HepG2 (cell line): ENCODE measurements around the gene ZNF148. TPM values are rescaled to one million over a fixed set of nuclear protein-coding genes. Genes with fewer than 3 reads are reported as not detected.

Experiments
- ATAC-seq: fragments of 200-7000 bp; cut with Tn5 transposase; 3 replicates; pipeline ENCODE4 v1.9.1; 2020; ENCODE audit warnings: mild to moderate bottlenecking, moderate library complexity
- BruUV-seq: library from RNA; stranded (reverse); fragments of 400-500 nt; replicated peaks from 2 replicates; lab custom pipeline; 2021; lab: Mats Ljungman, UMichigan
- CTCF ChIA-PET: fragments of 300-600 bp; formaldehyde crosslinking; extraction: SDS; loops from one replicate; lab custom pipeline; 2021; ENCODE audit warnings: low total read pairs, inconsistent platforms, low intra/inter-chr PET ratio; lab: Yijun Ruan, JAX
- POLR2A ChIA-PET: fragments of 350-600 bp; sonication (Branson Sonifier 250); formaldehyde crosslinking; loops from one replicate; lab custom pipeline; 2020; ENCODE audit warnings: antibody characterized with exemption, inconsistent platforms; lab: Yijun Ruan, JAX
- DNase-seq: peaks from one replicate; pipeline ENCODE4 v3.0.0-alpha.2; 2015; ENCODE audit warnings: low spot score
- FAIRE-seq: peaks from 3 replicates; lab custom pipeline; 2011; peaks lifted over from hg19 to GRCh38; lab: Jason Lieb, UNC
- H2AFZ ChIP-seq: one replicate; pipeline ENCODE4 v1.6.1; 2011; ENCODE audit warnings: low read length, inconsistent platforms
- H3K27ac ChIP-seq: fragments of 300-600 bp; 3 replicates; pipeline ENCODE4 v1.8.0; 2011; ENCODE audit warnings: mixed run types, mild to moderate bottlenecking, mixed read lengths, low read length, inconsistent platforms; ENCODE audit not compliant: insufficient read depth; ENCODE audit errors: extremely low read length
- H3K27me3 ChIP-seq, 2 experiments: fragments of 200-600 bp in 1 of 2; 2 replicates in 1 of 2; 3 replicates in 1 of 2; pipeline versions ENCODE4 v1.6.0 to v1.8.0; 2011; ENCODE audit warnings: low read length in 2 of 2, mild to moderate bottlenecking in 2 of 2, moderate library complexity in 2 of 2, inconsistent platforms in 1 of 2; ENCODE audit not compliant: insufficient read depth in 2 of 2, control insufficient read depth in 1 of 2
- H3K36me3 ChIP-seq, 2 experiments: fragments of 200-600 bp in 1 of 2; replicated peaks in 1 of 2; 2 replicates in 1 of 2; 3 replicates in 1 of 2; pipeline versions ENCODE4 v1.5.1 to v1.8.0; 2011; ENCODE audit warnings: low read length in 2 of 2, inconsistent platforms in 1 of 2; ENCODE audit not compliant: insufficient read depth in 2 of 2, control insufficient read depth in 1 of 2
- H3K4me1 ChIP-seq: 2 replicates; pipeline ENCODE4 v1.5.1; 2012; ENCODE audit warnings: low read length, inconsistent platforms; ENCODE audit not compliant: insufficient read depth
- H3K4me2 ChIP-seq: 2 replicates; pipeline ENCODE4 v1.6.0; 2011; ENCODE audit warnings: low read depth, low read length, inconsistent platforms
- H3K4me3 ChIP-seq, 3 experiments: fragments of 200-600 bp in 1 of 3; sonication (generic), shearing (Covaris generic) in 1 of 3; replicated peaks in 1 of 3; 2 replicates each; pipeline ENCODE4 v1.5.1; 2011 to 2016; ENCODE audit warnings: low read length in 3 of 3, inconsistent platforms in 2 of 3, low read depth in 2 of 3, mild to moderate bottlenecking in 2 of 3, control low read depth in 1 of 3, mixed read lengths in 1 of 3; ENCODE audit not compliant: insufficient read depth in 1 of 3
- H3K79me2 ChIP-seq: one replicate; pipeline ENCODE4 v1.6.1; 2011; ENCODE audit warnings: low read length, inconsistent platforms; ENCODE audit not compliant: insufficient read depth
- H3K9ac ChIP-seq: 2 replicates; pipeline ENCODE4 v1.6.0; 2011; ENCODE audit warnings: mild to moderate bottlenecking, low read depth, low read length, inconsistent platforms; ENCODE audit not compliant: insufficient read depth
- H3K9me3 ChIP-seq: 2 replicates; pipeline ENCODE4 v1.5.1; 2012; ENCODE audit warnings: mild to moderate bottlenecking, low read length
- H4K20me1 ChIP-seq: 2 replicates; pipeline ENCODE4 v1.6.0; 2011; ENCODE audit warnings: inconsistent platforms, mild to moderate bottlenecking, low read length, moderate library complexity; ENCODE audit not compliant: insufficient read depth
- ATM ChIP-seq: fragments of 450-650 bp; IDR thresholded peaks from 2 replicates; pipeline ENCODE4 v1.7.1; 2017; ENCODE audit warnings: mild to moderate bottlenecking, borderline replicate concordance
- CHD4 ChIP-seq: fragments of 200-600 bp; sonication (generic); IDR thresholded peaks from 2 replicates; pipeline ENCODE4 v1.7.0; 2017; ENCODE audit warnings: mild to moderate bottlenecking, low read length, borderline replicate concordance
- FOXP1 ChIP-seq, 2 experiments: fragments of 450-650 bp in 1 of 2; IDR thresholded peaks; 2 replicates each; pipeline ENCODE4 v1.6.1; 2017 to 2018; ENCODE audit warnings: antibody characterized with exemption in 1 of 2
- HIC2 ChIP-seq: sonication (generic); formaldehyde crosslinking; IDR thresholded peaks from 2 replicates; pipeline ENCODE4 v1.9.0; 2022; ENCODE audit warnings: low read depth, missing genetic modification reagents
- KAT8 ChIP-seq: IDR thresholded peaks from 2 replicates; pipeline ENCODE4 v1.6.1; 2016; ENCODE audit warnings: missing genetic modification reagents, missing compliant biosample characterization
- KIAA2018 ChIP-seq: sonication (generic); formaldehyde crosslinking; IDR thresholded peaks from 2 replicates; pipeline ENCODE4 v1.5.0; 2020; ENCODE audit warnings: mild to moderate bottlenecking, missing genetic modification reagents, borderline replicate concordance
- NR2F6 ChIP-seq, 2 experiments: IDR thresholded peaks; 2 replicates each; pipeline ENCODE4 v1.6.1; 2016; ENCODE audit warnings: antibody characterized with exemption in 1 of 2, mild to moderate bottlenecking in 1 of 2
- SMAD3 ChIP-seq: sonication (generic); formaldehyde crosslinking; IDR thresholded peaks from 2 replicates; pipeline ENCODE4 v1.4.0; 2020; ENCODE audit warnings: missing genetic modification reagents
- TAF1 ChIP-seq: sonication (generic); formaldehyde crosslinking; IDR thresholded peaks from 2 replicates; pipeline ENCODE4 v1.4.0; 2020; ENCODE audit warnings: missing genetic modification reagents
- ZFP1 ChIP-seq: IDR thresholded peaks from 2 replicates; pipeline ENCODE4 v1.6.1; 2016
- ZNF274 ChIP-seq: sonication (generic); formaldehyde crosslinking; IDR thresholded peaks from 2 replicates; pipeline ENCODE4 v1.5.1; 2020; ENCODE audit warnings: mild to moderate bottlenecking, missing genetic modification reagents
- ZNF292 ChIP-seq: sonication (generic); formaldehyde crosslinking; IDR thresholded peaks from 2 replicates; pipeline ENCODE4 v1.8.1; 2022; ENCODE audit warnings: mild to moderate bottlenecking, low read depth, missing genetic modification reagents, borderline replicate concordance
- ZNF780A ChIP-seq: sonication (generic); formaldehyde crosslinking; IDR thresholded peaks from 2 replicates; pipeline ENCODE4 v1.8.0; 2022; ENCODE audit warnings: mild to moderate bottlenecking, missing genetic modification reagents, moderate library complexity
- WGBS: methylation state at CpG from one replicate; pipeline ENCODE4 v1.1.6; 2017; ENCODE audit warnings: low lambda C conversion rate; 5-methylcytosine and 5-hydroxymethylcytosine counted together
- in situ Hi-C: cut with HindIII; loops from 2 replicates; pipeline ENCODE4 v1.10.0; 2017; ENCODE audit warnings: low pct_unique_long_range_greater_than_20kb; ENCODE audit not compliant: extremely low pct_ligation_motif_present
- intact Hi-C: fragments of 100-400 bp; cut with micrococcal nuclease; formaldehyde crosslinking; loops from one replicate; pipeline ENCODE4 v1.10.0; 2022; ENCODE audit not compliant: unreplicated experiment
- polyA plus RNA-seq, 8 experiments: library from polyadenylated mRNA; depleted of rRNA in 3 of 8; stranded (reverse) in 7 of 8; unstranded in 1 of 8; fragments of >200 nt; fragmentation: Illumina TruSeq in 4 of 8; extraction: Trizol in 4 of 8; gene quantifications; 2 replicates each; pipeline versions ENCODE4 v1.2.1 to v1.2.3, GENCODE V29; 2011 to 2016; ENCODE audit warnings: low read depth in 4 of 8, missing spikeins in 1 of 8, mixed read lengths in 1 of 8; ENCODE audit not compliant: insufficient read depth in 1 of 8
- total RNA-seq, 5 experiments: library from RNA; depleted of rRNA; stranded (reverse); fragments of >200 nt; fragmentation: Illumina TruSeq; extraction: Trizol; gene quantifications; 2 replicates each; pipeline ENCODE4 v1.2.3, GENCODE V29; 2016; ENCODE audit warnings: low read depth in 1 of 5

Gene ZNF148
- total and polyA plus RNA-seq, 2 of the 13 experiments (the other 11 are each of a cell fraction or from before 2014, with no cell fraction given) = 10.6 to 36.1 TPM

GRCh38 chr3:125319765-125320164 lies 55.4 kb downstream of the ZNF148 start:
- FAIRE-seq = no peak
- no peak overlapping the region for H3K4me2 ChIP-seq
- DNase-seq = no peak
- H3K27me3 ChIP-seq = no peaks in the 10 kb centered on the region; a peak in 1 of 5 replicates
- no peaks in the 10 kb centered on the region for H3K9me3 ChIP-seq
- no peak overlapping the region for H3K27ac ChIP-seq
- no peaks in the 10 kb centered on the region for H3K4me1 ChIP-seq
- H3K4me3 ChIP-seq = no peak overlapping the region
- in situ Hi-C loops (no loop called here), intact Hi-C loops (no loop called here)
- H2AFZ ChIP-seq = no peak overlapping the region
- ChIA-PET POLR2A (no interaction called here), CTCF (no interaction called here)
- no TSS peak for BruUV-seq
- peaks cover 2% of the 10 kb centered on the region for H3K79me2 ChIP-seq
- H3K9ac ChIP-seq = no peak overlapping the region
- no peak for ATAC-seq
- WGBS = 94% methylated on average over 2 of the region's 2 CpGs
- peaks cover under 1 to 20% of the 10 kb centered on the region in 2 experiments; a peak in 4 of 5 replicates for H3K36me3 ChIP-seq
- TF ChIP-seq ZFP1 (CRISPR knock-in tag) (no peak), NR2F6 (IDR thresholded peaks at IDR 0.05) (no peak), NR2F6 (CRISPR knock-in tag; IDR thresholded peaks at IDR 0.05) (no peak), KAT8 (CRISPR knock-in tag) (no peak), ATM (no peak), TAF1 (CRISPR knock-in tag) (no peak), HIC2 (no peak), ZNF780A (CRISPR knock-in tag) (no peak), SMAD3 (CRISPR knock-in tag) (no peak), CHD4 (no peak), ZNF292 (no peak), FOXP1 (IDR thresholded peaks at IDR 0.05) (no peak), FOXP1 (CRISPR knock-in tag; IDR thresholded peaks at IDR 0.05) (no peak), ZNF274 (CRISPR knock-in tag) (no peak), KIAA2018 (no peak)
- H4K20me1 ChIP-seq = no peaks in the 10 kb centered on the region
